ENCODE data around the gene CYP1A2. TPM values are rescaled to one million over a fixed set of nuclear protein-coding genes. Genes with fewer than 3 reads are reported as not detected.
"Not testable (repeated sequence)": the region's sequence is repeated elsewhere in the genome, so short reads cannot be mapped to it uniquely, and the experiment has no call there.

Gene CYP1A2
- not detected in 2 replicates for total RNA-seq (2014; rRNA removed; shearing (Covaris generic))

DNA sequence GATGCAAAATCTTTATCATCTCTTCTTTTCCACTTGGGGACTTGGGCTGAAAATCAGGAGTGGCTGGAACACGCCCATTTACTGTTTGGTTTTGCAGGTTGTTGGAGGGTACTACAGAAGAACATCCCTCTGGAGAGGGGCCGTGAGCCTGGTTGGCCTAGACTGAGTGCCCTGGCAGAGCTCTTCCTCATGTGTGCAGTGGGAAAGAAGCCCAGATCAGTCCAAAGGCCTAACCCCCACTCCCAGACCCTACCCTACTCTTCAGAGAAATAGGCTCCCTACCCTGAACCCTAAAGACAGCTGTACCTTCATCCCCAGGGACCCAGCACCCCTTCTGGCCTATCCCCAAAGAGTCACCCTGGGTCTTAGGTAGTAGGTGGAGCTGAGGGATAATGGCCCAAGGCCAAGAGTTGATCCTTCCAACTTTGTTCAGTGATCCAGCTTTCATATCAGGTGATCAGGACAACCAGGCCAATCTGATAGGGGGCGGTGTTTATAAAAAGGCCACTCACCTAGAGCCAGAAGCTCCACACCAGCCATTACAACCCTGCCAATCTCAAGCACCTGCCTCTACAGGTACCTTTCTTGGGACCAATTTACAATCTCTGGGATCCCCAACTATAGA lies at the start of gene CYP1A2:
TSS of gene CYP1A2 (plus strand) at position 524 of the 625 bp plus-strand sequence. CDS start 894 bp downstream, outside the sequence.
- DNase-seq (ENCODE audit: low spot score) = no peak

DNA sequence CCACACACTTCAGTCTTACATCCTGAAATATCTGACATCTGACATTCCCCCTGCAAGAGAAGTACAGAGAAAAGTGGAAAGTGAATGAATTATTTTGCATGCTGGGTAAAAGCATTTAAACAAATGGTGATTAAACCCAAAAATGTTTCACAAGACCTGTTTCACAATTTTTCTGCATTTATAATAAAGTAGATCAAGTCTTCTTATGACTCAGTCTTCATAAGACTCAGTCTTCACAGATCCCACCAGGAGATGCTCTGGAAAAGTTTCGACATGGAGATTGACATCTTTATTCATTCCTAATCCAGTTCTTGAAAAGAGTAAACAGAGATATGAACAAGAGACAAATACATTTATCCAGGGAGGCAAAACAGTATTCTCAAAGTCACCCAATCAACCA lies 39.6 kb upstream of the CYP1A2 start:
- DNase-seq (ENCODE audit: low spot score) = no peak

DNA sequence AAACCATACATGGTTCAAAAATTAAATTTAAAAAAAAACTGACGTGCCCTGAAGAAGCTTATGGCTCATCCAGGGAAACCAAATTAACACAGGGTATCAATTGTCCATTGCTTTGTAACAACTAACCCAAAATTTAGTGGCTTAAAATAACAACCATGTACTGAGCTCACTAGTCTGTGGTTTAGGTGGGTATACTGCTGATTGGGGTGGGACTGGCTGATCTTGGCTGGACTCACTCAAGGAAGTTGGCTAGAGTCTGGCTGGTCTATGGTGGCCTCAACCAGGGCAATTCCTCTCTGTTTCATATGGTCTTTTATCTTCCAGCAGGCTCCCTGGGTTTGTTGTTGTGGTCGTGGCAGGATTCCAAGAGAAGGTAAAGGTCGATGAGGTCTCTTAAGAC lies 38.8 kb upstream of the CYP1A2 start:
- DNase-seq (ENCODE audit: low spot score) = no peak

DNA sequence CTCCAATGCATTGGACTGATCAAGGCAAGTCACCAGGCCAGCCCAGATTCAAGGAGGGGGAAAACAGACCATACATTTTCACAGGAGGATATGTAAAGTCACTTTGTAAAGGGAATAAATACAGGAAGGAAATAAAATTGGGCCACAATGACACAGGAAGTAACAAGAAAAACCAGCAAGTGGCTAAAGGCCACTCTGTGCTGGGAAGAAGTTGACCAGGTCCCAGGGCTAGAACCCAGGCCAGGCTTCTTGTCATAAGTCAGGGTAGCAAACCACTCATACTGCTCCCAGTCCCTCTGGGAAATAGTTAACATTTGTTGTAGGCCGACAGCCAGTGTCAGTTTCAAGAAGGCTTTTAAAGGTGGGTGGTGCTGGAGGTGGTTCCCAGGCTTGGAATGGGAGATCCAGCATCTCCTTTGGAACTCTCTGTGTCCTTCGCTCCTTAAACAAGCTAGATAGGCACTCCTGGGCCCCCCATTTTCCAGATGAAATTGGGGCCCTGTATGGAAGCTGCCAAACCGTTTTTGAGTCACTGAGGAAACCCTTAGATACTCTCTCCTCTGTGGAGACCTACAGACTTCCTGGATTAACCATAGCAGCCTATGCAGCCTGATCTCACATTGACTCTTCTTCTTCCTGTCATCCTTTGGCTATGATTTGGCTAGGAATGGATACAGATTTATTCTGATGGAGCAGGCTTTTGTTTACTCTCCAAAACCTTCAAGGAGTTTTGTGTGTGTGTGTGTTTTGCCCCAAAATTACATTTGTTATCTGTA lies 38.1 kb upstream of the CYP1A2 start:
- DNase-seq (ENCODE audit: low spot score) = no peak

GRCh38 chr15:74712311-74712710 lies 36.3 kb upstream of the CYP1A2 start:
- DNase-seq (ENCODE audit: low spot score) = no peak

- no peak for DNase-seq (ENCODE audit: low spot score)
These were observed 32.0 kb upstream of the CYP1A2 start for GRCh38 chr15:74716651-74717050.

GRCh38 chr15:74722591-74722990 lies 26.1 kb upstream of the CYP1A2 start:
- DNase-seq (ENCODE audit: low spot score) = no peak

DNA sequence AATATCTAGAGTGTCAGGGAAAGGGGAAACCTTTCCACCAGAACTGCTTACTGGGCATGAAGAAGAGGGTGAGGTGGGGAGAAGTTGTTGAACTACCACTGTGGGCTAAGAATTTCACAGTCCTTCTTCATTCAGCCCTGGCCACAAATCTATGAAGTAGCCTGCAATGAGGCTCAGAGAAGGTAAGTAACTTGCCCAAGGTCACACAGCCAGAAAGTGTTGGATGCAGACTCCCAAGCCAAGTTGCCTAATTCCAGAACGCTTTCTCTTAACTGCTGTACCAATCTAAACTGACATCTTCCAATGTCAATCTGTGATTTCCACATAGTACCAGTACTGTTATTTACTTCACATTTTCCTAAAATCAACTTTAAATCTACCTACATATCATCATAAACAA lies 25.5 kb upstream of the CYP1A2 start:
- DNase-seq (ENCODE audit: low spot score) = no peak

DNA sequence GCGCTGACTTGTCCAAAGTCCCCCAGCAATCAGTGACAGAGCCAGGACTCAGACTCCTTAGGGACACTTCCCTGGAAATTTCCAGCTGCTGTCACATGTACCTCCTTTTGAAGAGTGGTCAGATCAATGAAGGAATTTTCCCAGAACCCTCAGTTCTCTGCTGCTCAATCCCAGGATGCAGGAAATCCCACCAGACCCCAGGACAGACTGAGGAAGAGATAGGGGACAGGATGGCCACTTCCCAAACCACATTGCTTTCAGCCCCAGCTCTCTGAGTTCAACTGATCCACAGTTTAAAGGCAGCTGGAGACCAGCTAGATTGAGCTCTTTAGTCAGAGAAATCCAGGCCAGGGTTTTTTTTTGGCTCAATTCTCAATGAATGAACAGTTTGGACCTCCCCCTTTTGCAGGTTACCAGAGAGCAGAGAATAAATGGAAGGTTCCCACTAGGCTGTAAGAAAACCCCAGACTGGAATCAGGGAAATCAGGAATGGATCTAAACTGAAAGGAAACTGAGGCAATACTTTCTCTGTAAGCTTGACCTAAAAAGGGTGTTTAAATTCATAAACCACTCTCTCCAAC lies 24.8 kb upstream of the CYP1A2 start:
- DNase-seq (ENCODE audit: low spot score) = peak; percentile 51

DNA sequence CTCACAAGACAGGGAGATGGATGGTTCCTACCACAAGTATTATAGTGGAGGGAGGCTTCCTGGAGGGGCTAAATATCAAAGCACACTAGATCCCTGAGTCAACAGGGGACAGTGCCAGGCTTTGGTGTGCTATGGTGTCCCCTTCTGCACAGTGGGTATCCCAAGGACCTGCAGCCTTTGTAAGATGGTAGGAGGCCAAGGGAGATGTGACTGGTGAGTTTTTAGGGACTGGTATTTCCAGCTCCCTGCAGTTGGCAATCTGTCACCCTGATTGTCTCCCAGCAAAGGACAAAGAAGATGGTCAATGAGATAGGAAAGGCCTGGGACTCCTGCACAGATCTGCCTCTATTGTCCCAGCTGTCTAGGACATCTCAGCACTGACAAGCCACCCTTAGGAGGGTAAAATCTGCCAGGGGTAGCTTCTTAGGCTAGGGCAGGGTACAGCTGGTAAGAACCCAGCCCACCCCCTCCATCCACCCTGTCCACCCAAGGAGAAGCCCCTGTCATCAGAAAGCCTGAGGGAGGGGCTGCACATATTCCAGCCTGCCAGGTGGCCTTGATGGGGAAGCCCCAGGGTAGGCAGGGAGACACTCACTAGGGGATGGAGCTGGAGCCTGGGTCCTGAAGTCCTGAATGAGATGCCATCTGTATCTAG lies 23.9 kb upstream of the CYP1A2 start:
- no peak for DNase-seq (ENCODE audit: low spot score)

DNA sequence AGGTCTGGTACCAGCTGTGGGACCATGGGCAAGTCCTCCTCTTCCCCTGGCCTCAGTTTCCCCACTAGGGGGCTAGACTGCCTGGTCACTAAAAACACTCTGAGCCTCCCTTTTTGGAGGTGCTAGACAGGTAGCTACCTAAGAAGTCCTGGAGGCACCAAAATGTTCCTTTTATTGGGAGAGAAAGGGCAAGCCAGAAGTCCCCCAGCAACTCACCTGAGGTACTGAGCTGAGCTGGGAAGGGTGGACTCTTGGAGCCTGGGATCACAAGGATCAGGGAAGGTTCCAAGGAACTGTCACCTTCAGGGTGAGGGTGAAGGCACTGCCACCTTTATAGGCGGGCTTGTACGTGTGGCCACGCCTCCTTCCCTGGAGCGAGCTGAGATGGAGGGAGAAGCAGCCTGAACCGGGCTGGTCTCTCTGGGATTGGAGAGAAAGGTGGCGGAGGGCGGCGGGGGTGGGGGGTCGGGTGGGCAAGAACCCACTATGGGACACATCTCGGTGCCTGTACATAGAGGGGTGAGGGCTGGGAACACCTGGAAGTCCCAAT lies 23.3 kb upstream of the CYP1A2 start, which contains the start of gene CYP1A1:
TSS of gene CYP1A1 (minus strand) at position 304 of the 550 bp plus-strand sequence. CDS start 2,431 bp downstream, outside the sequence.
- DNase-seq (ENCODE audit: low spot score) = no peak

DNA sequence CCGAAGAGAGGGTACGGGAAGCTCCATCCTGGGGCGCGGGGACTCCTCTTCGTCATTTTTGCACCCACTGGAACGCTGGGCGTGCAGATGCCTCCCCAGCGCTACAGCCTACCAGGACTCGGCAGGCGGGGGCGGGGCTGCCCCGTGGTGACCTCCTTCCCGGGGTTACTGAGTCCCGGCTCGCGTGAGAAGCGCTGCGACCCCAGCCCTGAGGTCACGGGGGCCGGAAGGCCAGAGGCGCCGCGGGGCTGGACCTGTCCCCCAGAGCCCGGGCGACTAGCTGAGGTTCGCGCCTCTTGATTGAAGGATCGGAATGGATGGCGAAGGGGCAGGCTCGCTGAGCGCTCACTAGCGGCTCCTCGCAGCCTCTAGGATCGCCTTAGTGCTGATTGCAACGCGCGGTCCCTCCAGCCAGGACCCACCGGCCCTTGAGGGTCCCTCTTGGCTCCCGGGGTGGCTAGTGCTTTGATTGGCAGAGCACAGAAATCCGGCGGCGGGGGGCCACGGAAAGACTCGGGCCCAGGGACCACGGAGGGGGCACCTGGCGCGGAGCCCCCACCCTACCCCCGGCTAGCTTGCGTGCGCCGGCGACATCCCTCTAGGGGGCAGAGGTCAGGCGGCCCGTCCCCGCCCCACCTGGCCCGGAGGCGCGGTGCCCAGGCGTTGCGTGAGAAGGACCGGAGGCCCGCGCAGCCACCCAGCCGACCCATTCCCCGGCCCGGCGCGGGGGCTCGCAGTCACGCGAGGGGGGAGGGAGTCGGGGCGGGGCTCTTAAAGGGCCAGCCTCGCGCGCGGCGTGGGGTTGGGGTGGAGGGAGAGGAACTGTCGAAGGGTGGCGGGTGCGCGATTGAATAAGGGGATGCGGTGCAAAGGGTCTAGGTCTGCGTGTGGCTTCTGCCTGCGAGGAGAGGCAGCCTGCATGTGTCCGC lies 22.5 kb upstream of the CYP1A2 start:
- DNase-seq (ENCODE audit: low spot score) = no peak

- no peak for DNase-seq (ENCODE audit: low spot score)
These were observed 21.9 kb upstream of the CYP1A2 start for GRCh38 chr15:74726774-74727164.

DNA sequence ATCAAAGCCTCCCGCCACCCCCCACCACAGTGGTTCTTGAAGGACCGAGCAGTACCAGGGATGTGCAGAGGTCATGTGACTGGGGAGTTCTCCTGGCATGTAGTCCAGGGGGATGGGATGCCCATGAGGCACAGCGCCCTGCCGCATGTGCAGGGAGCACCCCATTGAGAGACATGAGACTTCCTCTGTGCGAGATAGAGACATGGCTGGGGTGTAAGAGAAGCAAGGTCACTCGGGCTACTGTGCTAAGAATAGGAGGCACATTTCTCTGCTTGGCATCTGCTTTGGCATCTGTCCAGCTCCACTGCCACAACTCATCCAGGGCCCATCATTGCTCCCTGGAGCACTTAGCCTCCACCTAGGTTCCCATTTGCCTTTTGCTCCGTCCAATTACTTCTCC lies 20.9 kb upstream of the CYP1A2 start:
- DNase-seq (ENCODE audit: low spot score) = no peak

- DNase-seq (ENCODE audit: low spot score) = not testable (repeated sequence)
These were observed 19.9 kb upstream of the CYP1A2 start for GRCh38 chr15:74728699-74729098.

DNA sequence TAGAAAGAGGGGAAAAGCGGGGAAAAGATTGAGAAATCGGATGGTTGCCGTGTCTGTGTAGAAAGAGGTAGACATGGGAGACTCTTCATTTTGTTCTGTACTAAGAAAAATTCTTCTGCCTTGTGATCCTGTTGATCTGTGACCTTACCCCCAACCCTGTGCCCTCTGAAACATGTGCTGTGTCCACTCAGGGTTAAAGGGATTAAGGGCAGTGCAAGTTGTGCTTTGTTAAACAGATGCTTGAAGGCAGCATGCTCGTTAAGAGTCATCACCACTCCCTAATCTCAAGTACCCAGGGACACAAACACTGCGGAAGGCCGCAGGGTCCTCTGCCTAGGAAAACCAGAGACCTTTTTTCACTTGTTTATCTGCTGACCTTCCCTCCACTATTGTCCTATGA lies 19.3 kb upstream of the CYP1A2 start:
- DNase-seq (ENCODE audit: low spot score) = not testable (repeated sequence)

DNA sequence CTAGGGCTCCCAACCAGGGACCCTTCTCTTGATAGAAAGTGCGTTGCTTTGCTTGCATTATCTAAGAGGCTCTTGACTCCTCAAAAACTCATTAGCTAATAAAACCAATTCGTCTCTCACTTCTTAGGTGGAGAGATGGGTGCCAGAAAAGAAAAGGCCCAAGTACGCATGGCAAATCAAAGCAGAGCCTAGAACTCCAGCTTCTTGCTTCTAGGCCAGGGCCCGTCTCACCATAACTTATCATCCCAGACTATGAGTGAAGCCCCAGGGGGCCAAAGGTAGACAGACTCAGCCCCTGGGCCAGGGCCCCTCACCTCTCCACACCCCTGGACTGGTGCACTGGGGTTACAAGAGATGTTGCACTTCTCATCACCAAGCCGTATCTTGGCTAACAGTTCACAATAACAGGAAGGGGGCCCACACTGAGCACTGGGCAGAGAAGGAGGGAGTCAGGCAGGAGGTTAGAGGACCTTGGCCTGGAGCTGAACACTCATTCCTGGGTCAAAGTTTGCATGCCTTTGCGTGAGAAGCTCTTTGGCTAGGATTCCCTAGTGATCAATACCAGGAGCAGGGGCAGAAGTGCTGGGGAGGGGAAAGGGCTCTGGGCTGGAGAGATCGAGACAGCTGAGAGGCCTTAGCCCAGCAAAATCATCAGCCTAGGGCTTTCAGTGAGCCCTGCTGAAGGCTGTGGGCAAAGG lies 17.9 kb upstream of the CYP1A2 start:
- no peak for DNase-seq (ENCODE audit: low spot score)

- DNase-seq (ENCODE audit: low spot score) = no peak
These were observed 15.8 kb upstream of the CYP1A2 start for GRCh38 chr15:74732846-74733245.

- no peak for DNase-seq (ENCODE audit: low spot score)
These were observed 15.4 kb upstream of the CYP1A2 start for GRCh38 chr15:74733269-74733668.

DNA sequence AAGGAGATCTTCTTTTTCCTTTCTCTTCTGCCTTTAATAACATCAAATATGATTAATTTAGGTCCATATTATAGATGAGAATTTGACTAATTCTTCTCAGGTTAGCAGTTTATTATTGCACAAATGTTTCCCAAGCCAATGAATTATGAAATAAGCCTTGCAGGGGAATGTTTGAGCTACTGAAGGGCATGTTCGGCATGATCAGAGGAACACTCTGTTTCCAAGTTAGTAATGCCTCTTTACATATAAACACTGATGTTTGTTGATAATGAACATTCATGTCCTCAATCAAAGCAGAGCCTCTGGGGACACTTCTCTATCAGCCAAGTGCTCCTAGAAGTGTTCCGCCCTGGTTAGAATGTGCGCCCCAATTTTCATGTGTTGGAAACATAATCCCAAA lies 13.3 kb upstream of the CYP1A2 start:
- DNase-seq (ENCODE audit: low spot score) = no peak
